ENCODE measurements around the gene RAD51B. TPM values are rescaled to one million over a fixed set of nuclear protein-coding genes. Genes with fewer than 3 reads are reported as not detected.
A peak's percentile ranks its signal among the peaks of the same experiment; 100 is the strongest.

Gene RAD51B
- total and polyA plus RNA-seq, 4 donors, result 2.5 to 95.0 (median 9.6) TPM

- TF ChIP-seq, protein P1, sequence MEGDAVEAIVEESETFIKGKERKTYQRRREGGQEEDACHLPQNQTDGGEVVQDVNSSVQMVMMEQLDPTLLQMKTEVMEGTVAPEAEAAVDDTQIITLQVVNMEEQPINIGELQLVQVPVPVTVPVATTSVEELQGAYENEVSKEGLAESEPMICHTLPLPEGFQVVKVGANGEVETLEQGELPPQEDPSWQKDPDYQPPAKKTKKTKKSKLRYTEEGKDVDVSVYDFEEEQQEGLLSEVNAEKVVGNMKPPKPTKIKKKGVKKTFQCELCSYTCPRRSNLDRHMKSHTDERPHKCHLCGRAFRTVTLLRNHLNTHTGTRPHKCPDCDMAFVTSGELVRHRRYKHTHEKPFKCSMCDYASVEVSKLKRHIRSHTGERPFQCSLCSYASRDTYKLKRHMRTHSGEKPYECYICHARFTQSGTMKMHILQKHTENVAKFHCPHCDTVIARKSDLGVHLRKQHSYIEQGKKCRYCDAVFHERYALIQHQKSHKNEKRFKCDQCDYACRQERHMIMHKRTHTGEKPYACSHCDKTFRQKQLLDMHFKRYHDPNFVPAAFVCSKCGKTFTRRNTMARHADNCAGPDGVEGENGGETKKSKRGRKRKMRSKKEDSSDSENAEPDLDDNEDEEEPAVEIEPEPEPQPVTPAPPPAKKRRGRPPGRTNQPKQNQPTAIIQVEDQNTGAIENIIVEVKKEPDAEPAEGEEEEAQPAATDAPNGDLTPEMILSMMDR (IDR thresholded peaks at IDR 0.05; ENCODE audit: control extremely low read depth, extremely low read depth), result no peak
- H3K4me1 ChIP-seq (ENCODE audit: control insufficient read depth in 5 of 5, insufficient read depth in 5 of 5, low read length in 5 of 5), result peaks cover 5 to 83% (median 44%) of the 10 kb centered on the region in 5 donors
- H3K27ac ChIP-seq (ENCODE audit: low read depth in 1 of 2, low read length in 1 of 2), result no peak overlapping the region
- H3K9me3 ChIP-seq (ENCODE audit: control insufficient read depth in 4 of 4, insufficient read depth in 3 of 4, low read length in 3 of 4), result no peaks in the 10 kb centered on the region
- 41 to 65% methylated on average over 2 of the region's 2 CpGs for WGBS, 2 donors
- no peaks in the 10 kb centered on the region for H3K36me3 ChIP-seq (ENCODE audit: control insufficient read depth in 4 of 4, insufficient read depth in 4 of 4, low read length in 4 of 4)
- H3K27me3 ChIP-seq (ENCODE audit: control insufficient read depth in 3 of 3, insufficient read depth in 3 of 3, low read length in 2 of 3), result no peaks in the 10 kb centered on the region
- no peak for ATAC-seq (ENCODE audit: insufficient read depth, low FRiP score)
- H3K9ac ChIP-seq (ENCODE audit: insufficient read depth in 1 of 2, low read length in 2 of 2), result peak overlapping the region in 1 of 2 donors; percentile 9
- DNase-seq, result no peak
- H3K4me3 ChIP-seq, result no peak overlapping the region
These were observed 448.6 kb downstream of the RAD51B start for GRCh38 chr14:68268197-68268596.

DNA sequence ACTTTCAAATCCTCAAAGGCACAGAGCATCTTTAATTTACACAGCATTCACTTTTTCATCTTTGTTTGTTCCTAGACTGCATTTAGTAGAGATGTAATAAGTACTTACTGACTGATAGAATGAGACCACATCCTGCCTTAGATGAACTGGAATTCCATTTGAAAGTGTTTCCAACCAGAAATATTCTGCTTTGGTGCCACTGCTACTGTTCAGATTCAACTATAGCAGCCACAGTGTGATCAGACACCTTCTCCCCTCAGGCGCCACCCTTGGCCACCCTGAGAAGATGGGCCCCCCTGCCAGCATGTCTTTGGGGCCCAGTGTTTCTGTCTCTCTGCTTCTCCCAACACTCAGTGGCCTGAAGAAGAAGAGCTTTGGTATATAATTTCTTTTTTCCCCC, 449.1 kb downstream of the RAD51B start:
- no peaks in the 10 kb centered on the region for H3K36me3 ChIP-seq (ENCODE audit: control insufficient read depth in 4 of 4, insufficient read depth in 4 of 4, low read length in 4 of 4)
- 90 to 96% methylated on average over 1 of the region's 1 CpG for WGBS, 2 donors
- peak overlapping the region in 1 of 2 donors; percentile 72 for H3K27ac ChIP-seq (ENCODE audit: low read depth in 1 of 2, low read length in 1 of 2)
- TF ChIP-seq, protein P1 (IDR thresholded peaks at IDR 0.05; ENCODE audit: control extremely low read depth, extremely low read depth), result no peak
- no peak for DNase-seq
- no peak overlapping the region for H3K4me3 ChIP-seq
- no peak for ATAC-seq (ENCODE audit: insufficient read depth, low FRiP score)
- H3K9me3 ChIP-seq (ENCODE audit: control insufficient read depth in 4 of 4, insufficient read depth in 3 of 4, low read length in 3 of 4), result no peaks in the 10 kb centered on the region
- no peaks in the 10 kb centered on the region for H3K27me3 ChIP-seq (ENCODE audit: control insufficient read depth in 3 of 3, insufficient read depth in 3 of 3, low read length in 2 of 3)
- peak overlapping the region in 1 of 2 donors; percentile 9 for H3K9ac ChIP-seq (ENCODE audit: insufficient read depth in 1 of 2, low read length in 2 of 2)
- H3K4me1 ChIP-seq (ENCODE audit: control insufficient read depth in 5 of 5, insufficient read depth in 5 of 5, low read length in 5 of 5), result peaks cover 5 to 82% (median 44%) of the 10 kb centered on the region in 5 donors

- 67 to 73% methylated on average over 8 of the region's 8 CpGs for WGBS, 2 donors
- peak overlapping the region in 1 of 2 donors; percentile 40 for H3K9ac ChIP-seq (ENCODE audit: insufficient read depth in 1 of 2, low read length in 2 of 2)
- ATAC-seq (ENCODE audit: insufficient read depth, low FRiP score), result no peak
- no peaks in the 10 kb centered on the region for H3K27me3 ChIP-seq (ENCODE audit: control insufficient read depth in 3 of 3, insufficient read depth in 3 of 3, low read length in 2 of 3)
- no peaks in the 10 kb centered on the region for H3K9me3 ChIP-seq (ENCODE audit: control insufficient read depth in 4 of 4, insufficient read depth in 3 of 4, low read length in 3 of 4)
- TF ChIP-seq, protein P1 (IDR thresholded peaks at IDR 0.05; ENCODE audit: control extremely low read depth, extremely low read depth), result no peak
- peak in 2 of 3 donors; percentile 57 to 71 for DNase-seq
- peaks cover 5 to 82% (median 42%) of the 10 kb centered on the region in 5 donors for H3K4me1 ChIP-seq (ENCODE audit: control insufficient read depth in 5 of 5, insufficient read depth in 5 of 5, low read length in 5 of 5)
- peak overlapping the region in 1 of 2 donors; percentile 72 for H3K27ac ChIP-seq (ENCODE audit: low read depth in 1 of 2, low read length in 1 of 2)
- no peaks in the 10 kb centered on the region for H3K36me3 ChIP-seq (ENCODE audit: control insufficient read depth in 4 of 4, insufficient read depth in 4 of 4, low read length in 4 of 4)
- no peak overlapping the region for H3K4me3 ChIP-seq
These were observed 449.8 kb downstream of the RAD51B start for GRCh38 chr14:68269136-68269927.
